Measurements from ENCODE around the gene LEF1. TPM values are rescaled to one million over a fixed set of nuclear protein-coding genes. Genes with fewer than 3 reads are reported as not detected.

The LEF1 gene
- total RNA-seq, 1 donor from 2014 or later = 12.5 TPM

- no peak for TF ChIP-seq POLR2A (IDR thresholded peaks at IDR 0.05)
- TF ChIP-seq CTCF (IDR thresholded peaks at IDR 0.05) = no peak
- TF ChIP-seq POLR2AphosphoS5 (IDR thresholded peaks at IDR 0.05; ENCODE audit: insufficient read depth in 1 of 2, low read depth in 1 of 2) = no peak
- Histone ChIP-seq H3K36me3 (peaks cover 0 to 40% of the 10 kb centered on the region in 2 donors), H3K9me3 (no peaks in the 10 kb centered on the region), H3K27ac (no peak overlapping the region), H3K4me3 (no peak overlapping the region), H3K4me1 (no peaks in the 10 kb centered on the region), H3K27me3 (no peaks in the 10 kb centered on the region)
- no peak for DNase-seq (ENCODE audit: extremely low spot score in 2 of 2)
- intact Hi-C loops (cut with DNase I) = no loop called here
Observed at GRCh38 chr4:108033348-108033747, 135.4 kb downstream of the LEF1 start.

GRCh38 chr4:108031427-108032083 is 137.2 kb downstream of the LEF1 start:
- no peak overlapping the region for H3K27ac ChIP-seq
- intact Hi-C loops (cut with DNase I) = no loop called here
- no peaks in the 10 kb centered on the region for H3K9me3 ChIP-seq
- no peaks in the 10 kb centered on the region for H3K4me1 ChIP-seq
- no peak for DNase-seq (ENCODE audit: extremely low spot score in 2 of 2)
- peaks cover 0 to 56% of the 10 kb centered on the region in 2 donors for H3K36me3 ChIP-seq
- H3K4me3 ChIP-seq = no peak overlapping the region
- no peaks in the 10 kb centered on the region for H3K27me3 ChIP-seq
- TF ChIP-seq POLR2A (IDR thresholded peaks at IDR 0.05) = no peak
- no peak for TF ChIP-seq CTCF (IDR thresholded peaks at IDR 0.05)
- TF ChIP-seq POLR2AphosphoS5 (IDR thresholded peaks at IDR 0.05; ENCODE audit: insufficient read depth in 1 of 2, low read depth in 1 of 2) = no peak

GRCh38 chr4:108030332-108030731 is 138.4 kb downstream of the LEF1 start:
- no peak overlapping the region for H3K4me3 ChIP-seq
- no peaks in the 10 kb centered on the region for H3K9me3 ChIP-seq
- H3K27ac ChIP-seq = no peak overlapping the region
- H3K27me3 ChIP-seq = no peaks in the 10 kb centered on the region
- peaks cover 0 to 54% of the 10 kb centered on the region in 2 donors for H3K36me3 ChIP-seq
- intact Hi-C loops (cut with DNase I) = no loop called here
- DNase-seq (ENCODE audit: extremely low spot score in 2 of 2) = no peak
- no peaks in the 10 kb centered on the region for H3K4me1 ChIP-seq
- peak in 1 of 3 experiments; percentile 25 for TF ChIP-seq CTCF (IDR thresholded peaks at IDR 0.05)
- no peak for TF ChIP-seq POLR2AphosphoS5 (IDR thresholded peaks at IDR 0.05; ENCODE audit: insufficient read depth in 1 of 2, low read depth in 1 of 2)
- no peak for TF ChIP-seq POLR2A (IDR thresholded peaks at IDR 0.05)

GRCh38 chr4:108029731-108030130 is 139.0 kb downstream of the LEF1 start:
- intact Hi-C loops (cut with DNase I) = no loop called here
- peaks cover 0 to 57% of the 10 kb centered on the region in 2 donors for H3K36me3 ChIP-seq
- TF ChIP-seq CTCF (IDR thresholded peaks at IDR 0.05) (no peak), POLR2A (IDR thresholded peaks at IDR 0.05) (no peak), POLR2AphosphoS5 (IDR thresholded peaks at IDR 0.05; ENCODE audit: insufficient read depth in 1 of 2, low read depth in 1 of 2) (no peak)

GRCh38 chr4:108029016-108029720 is 139.6 kb downstream of the LEF1 start:
- Histone ChIP-seq H3K27me3 (no peaks in the 10 kb centered on the region), H3K4me1 (no peaks in the 10 kb centered on the region), H3K9me3 (no peaks in the 10 kb centered on the region), H3K4me3 (no peak overlapping the region), H3K36me3 (peaks cover 0 to 55% of the 10 kb centered on the region in 2 donors), H3K27ac (no peak overlapping the region)
- DNase-seq (ENCODE audit: extremely low spot score in 2 of 2) = no peak
- intact Hi-C loops (cut with DNase I) = no loop called here
- TF ChIP-seq POLR2A (IDR thresholded peaks at IDR 0.05) (no peak), POLR2AphosphoS5 (IDR thresholded peaks at IDR 0.05; ENCODE audit: insufficient read depth in 1 of 2, low read depth in 1 of 2) (no peak), CTCF (IDR thresholded peaks at IDR 0.05) (no peak)

More at GRCh38 chr4:108029731-108030130, 139.0 kb downstream of the LEF1 start:
- no peak overlapping the region for H3K4me3 ChIP-seq
- no peaks in the 10 kb centered on the region for H3K9me3 ChIP-seq
- no peaks in the 10 kb centered on the region for H3K4me1 ChIP-seq
- no peak for DNase-seq (ENCODE audit: extremely low spot score in 2 of 2)
- H3K27me3 ChIP-seq = no peaks in the 10 kb centered on the region
- no peak overlapping the region for H3K27ac ChIP-seq
